ENCODE results near the gene PODXL2.

Gene PODXL2

GRCh38 chr3:127718245-127718915, 89.4 kb downstream of the PODXL2 start:
- Histone ChIP-seq H3K4me3 (ENCODE audit: low read length) (no peak overlapping the region), H2BK15ac (replicated peaks; ENCODE audit: low read depth) (no peak overlapping the region), H3K4ac (ENCODE audit: low read depth, low read length) (no peak overlapping the region), H3K56ac (ENCODE audit: low read length) (no peak overlapping the region), H3K4me2 (ENCODE audit: low read length) (no peak overlapping the region), H4K8ac (ENCODE audit: low read depth, low read length) (no peak overlapping the region), H3K36me3 (ENCODE audit: control insufficient read depth, insufficient read depth, low read length) (no peaks in the 10 kb centered on the region), H3K4me1 (ENCODE audit: control insufficient read depth, low read depth, low read length) (no peaks in the 10 kb centered on the region), H3K27ac (ENCODE audit: low read depth, low read length) (no peak overlapping the region), H3K9ac (ENCODE audit: low read length) (no peak overlapping the region), H3K27me3 (ENCODE audit: insufficient read depth, low read length, poor library complexity) (no peaks in the 10 kb centered on the region), H4K5ac (ENCODE audit: low read length) (no peak overlapping the region), H3K23ac (ENCODE audit: low read length) (no peak overlapping the region), H3K79me2 (ENCODE audit: control insufficient read depth, insufficient read depth, low read length) (no peaks in the 10 kb centered on the region), H3K79me1 (ENCODE audit: low read length) (no peaks in the 10 kb centered on the region), H2BK120ac (ENCODE audit: low read depth, low read length) (no peak overlapping the region), H3K18ac (ENCODE audit: low read length) (no peak overlapping the region), H2BK5ac (ENCODE audit: low read length) (no peak overlapping the region), H2AK5ac (ENCODE audit: low read length) (no peak overlapping the region)
- WGBS (ENCODE audit: extremely low coverage, insufficient coverage, low lambda C conversion rate), result no CpG with 5 or more reads among the region's 7 CpGs
- no peak for DNase-seq

GRCh38 chr3:127718916-127719290, 89.9 kb downstream of the PODXL2 start:
- Histone ChIP-seq H4K8ac (ENCODE audit: low read depth, low read length) (no peak overlapping the region), H3K79me2 (ENCODE audit: control insufficient read depth, insufficient read depth, low read length) (no peaks in the 10 kb centered on the region), H3K27me3 (ENCODE audit: insufficient read depth, low read length, poor library complexity) (no peaks in the 10 kb centered on the region), H3K23ac (ENCODE audit: low read length) (no peak overlapping the region), H3K9ac (ENCODE audit: low read length) (no peak overlapping the region), H3K27ac (ENCODE audit: low read depth, low read length) (no peak overlapping the region), H3K4ac (ENCODE audit: low read depth, low read length) (no peak overlapping the region), H3K79me1 (ENCODE audit: low read length) (no peaks in the 10 kb centered on the region), H2BK5ac (ENCODE audit: low read length) (no peak overlapping the region), H3K4me3 (ENCODE audit: low read length) (no peak overlapping the region), H3K18ac (ENCODE audit: low read length) (no peak overlapping the region), H2BK15ac (replicated peaks; ENCODE audit: low read depth) (no peak overlapping the region), H3K4me1 (ENCODE audit: control insufficient read depth, low read depth, low read length) (no peaks in the 10 kb centered on the region), H3K36me3 (ENCODE audit: control insufficient read depth, insufficient read depth, low read length) (no peaks in the 10 kb centered on the region), H3K4me2 (ENCODE audit: low read length) (no peak overlapping the region), H3K56ac (ENCODE audit: low read length) (no peak overlapping the region), H2AK5ac (ENCODE audit: low read length) (no peak overlapping the region), H4K5ac (ENCODE audit: low read length) (no peak overlapping the region), H2BK120ac (ENCODE audit: low read depth, low read length) (no peak overlapping the region)
- no CpG with 5 or more reads among the region's 3 CpGs for WGBS (ENCODE audit: extremely low coverage, insufficient coverage, low lambda C conversion rate)
- DNase-seq, result no peak

GRCh38 chr3:127719369-127719768, 90.4 kb downstream of the PODXL2 start:
- Histone ChIP-seq H3K9ac (ENCODE audit: low read length) (no peak overlapping the region), H3K4ac (ENCODE audit: low read depth, low read length) (no peak overlapping the region), H3K4me2 (ENCODE audit: low read length) (no peak overlapping the region), H2BK5ac (ENCODE audit: low read length) (no peak overlapping the region), H4K8ac (ENCODE audit: low read depth, low read length) (no peak overlapping the region), H3K23ac (ENCODE audit: low read length) (no peak overlapping the region), H3K56ac (ENCODE audit: low read length) (no peak overlapping the region), H3K27ac (ENCODE audit: low read depth, low read length) (no peak overlapping the region), H3K4me1 (ENCODE audit: control insufficient read depth, low read depth, low read length) (no peaks in the 10 kb centered on the region), H3K4me3 (ENCODE audit: low read length) (no peak overlapping the region), H3K18ac (ENCODE audit: low read length) (no peak overlapping the region), H3K79me2 (ENCODE audit: control insufficient read depth, insufficient read depth, low read length) (no peaks in the 10 kb centered on the region), H3K79me1 (ENCODE audit: low read length) (no peaks in the 10 kb centered on the region), H3K27me3 (ENCODE audit: insufficient read depth, low read length, poor library complexity) (no peaks in the 10 kb centered on the region), H2BK15ac (replicated peaks; ENCODE audit: low read depth) (no peak overlapping the region), H4K5ac (ENCODE audit: low read length) (no peak overlapping the region), H2AK5ac (ENCODE audit: low read length) (no peak overlapping the region), H3K36me3 (ENCODE audit: control insufficient read depth, insufficient read depth, low read length) (no peaks in the 10 kb centered on the region), H2BK120ac (ENCODE audit: low read depth, low read length) (no peak overlapping the region)
- no CpG with 5 or more reads among the region's 8 CpGs for WGBS (ENCODE audit: extremely low coverage, insufficient coverage, low lambda C conversion rate)
- DNase-seq, result no peak

- Histone ChIP-seq H3K27me3 (ENCODE audit: insufficient read depth, low read length, poor library complexity) (no peaks in the 10 kb centered on the region), H2BK120ac (ENCODE audit: low read depth, low read length) (no peak overlapping the region), H3K4me2 (ENCODE audit: low read length) (no peak overlapping the region), H2BK15ac (replicated peaks; ENCODE audit: low read depth) (no peak overlapping the region), H2BK5ac (ENCODE audit: low read length) (no peak overlapping the region), H3K36me3 (ENCODE audit: control insufficient read depth, insufficient read depth, low read length) (no peaks in the 10 kb centered on the region), H3K56ac (ENCODE audit: low read length) (no peak overlapping the region), H3K79me2 (ENCODE audit: control insufficient read depth, insufficient read depth, low read length) (no peaks in the 10 kb centered on the region), H4K8ac (ENCODE audit: low read depth, low read length) (no peak overlapping the region), H3K23ac (ENCODE audit: low read length) (no peak overlapping the region), H3K4me3 (ENCODE audit: low read length) (no peak overlapping the region), H3K9ac (ENCODE audit: low read length) (no peak overlapping the region), H3K4me1 (ENCODE audit: control insufficient read depth, low read depth, low read length) (no peaks in the 10 kb centered on the region), H2AK5ac (ENCODE audit: low read length) (no peak overlapping the region), H4K5ac (ENCODE audit: low read length) (no peak overlapping the region), H3K79me1 (ENCODE audit: low read length) (no peaks in the 10 kb centered on the region), H3K27ac (ENCODE audit: low read depth, low read length) (no peak overlapping the region), H3K4ac (ENCODE audit: low read depth, low read length) (no peak overlapping the region), H3K18ac (ENCODE audit: low read length) (no peak overlapping the region)
- no CpG with 5 or more reads among the region's 15 CpGs for WGBS (ENCODE audit: extremely low coverage, insufficient coverage, low lambda C conversion rate)
- DNase-seq, result no peak
Observed at GRCh38 chr3:127720161-127720823, 91.3 kb downstream of the PODXL2 start.

GRCh38 chr3:127720985-127721935, 92.3 kb downstream of the PODXL2 start:
- Histone ChIP-seq H3K23ac (ENCODE audit: low read length) (no peak overlapping the region), H3K4me2 (ENCODE audit: low read length) (no peak overlapping the region), H4K8ac (ENCODE audit: low read depth, low read length) (no peak overlapping the region), H3K4me3 (ENCODE audit: low read length) (no peak overlapping the region), H3K9ac (ENCODE audit: low read length) (no peak overlapping the region), H3K79me2 (ENCODE audit: control insufficient read depth, insufficient read depth, low read length) (no peaks in the 10 kb centered on the region), H4K5ac (ENCODE audit: low read length) (no peak overlapping the region), H2AK5ac (ENCODE audit: low read length) (no peak overlapping the region), H2BK120ac (ENCODE audit: low read depth, low read length) (no peak overlapping the region), H3K27me3 (ENCODE audit: insufficient read depth, low read length, poor library complexity) (no peaks in the 10 kb centered on the region), H3K79me1 (ENCODE audit: low read length) (no peaks in the 10 kb centered on the region), H3K27ac (ENCODE audit: low read depth, low read length) (no peak overlapping the region), H2BK5ac (ENCODE audit: low read length) (no peak overlapping the region), H3K56ac (ENCODE audit: low read length) (no peak overlapping the region), H3K36me3 (ENCODE audit: control insufficient read depth, insufficient read depth, low read length) (no peaks in the 10 kb centered on the region), H2BK15ac (replicated peaks; ENCODE audit: low read depth) (no peak overlapping the region), H3K4me1 (ENCODE audit: control insufficient read depth, low read depth, low read length) (no peaks in the 10 kb centered on the region), H3K18ac (ENCODE audit: low read length) (no peak overlapping the region), H3K4ac (ENCODE audit: low read depth, low read length) (no peak overlapping the region)
- no CpG with 5 or more reads among the region's 17 CpGs for WGBS (ENCODE audit: extremely low coverage, insufficient coverage, low lambda C conversion rate)
- no peak for DNase-seq

Measured in mesendoderm (in vitro differentiated cells).